NCI-H82 treated with DMSO at 0.1 percent for 48 hours (cell line): ENCODE data around the gene REEP2.

Source experiments
- DNase-seq: peaks from one replicate; lab custom pipeline; 2025; ENCODE audit not compliant: unreplicated experiment; lab: John Stamatoyannopoulos, UW

The REEP2 gene

DNA sequence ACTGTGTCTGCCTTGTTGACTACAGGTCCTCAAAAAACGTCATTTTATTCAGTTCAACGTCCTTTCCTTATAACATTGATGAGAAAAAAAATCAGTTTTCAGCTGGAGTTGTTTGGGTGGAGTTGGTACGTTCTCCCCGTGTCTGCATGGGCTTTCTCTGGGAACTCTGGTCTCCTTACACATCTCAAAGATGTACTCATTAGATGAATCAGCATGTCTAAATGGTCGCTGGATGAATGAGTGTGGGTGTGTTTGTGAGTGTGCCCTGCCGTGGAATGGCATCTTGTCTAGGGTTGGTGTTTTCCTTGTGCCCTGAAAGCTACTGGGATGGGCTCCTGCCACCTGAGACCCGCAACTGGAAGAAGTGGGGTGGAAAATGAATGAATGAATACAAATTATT is 56.5 kb downstream of the REEP2 start:
- DNase-seq = no peak
